HepG2 (cell line): ENCODE measurements around the gene VAMP5. TPM values are rescaled to one million over a fixed set of nuclear protein-coding genes. Genes with fewer than 3 reads are reported as not detected.

Experiments used
- ARHGAP35 ChIP-seq: sonication (generic); formaldehyde crosslinking; IDR thresholded peaks from 2 replicates; pipeline ENCODE4 v1.9.0; 2022; ENCODE audit warnings: mild to moderate bottlenecking, inconsistent platforms, moderate library complexity, missing genetic modification reagents, borderline replicate concordance
- CBX2 ChIP-seq, 2 experiments: fragments of 200-600 bp in 1 of 2; sonication (generic); formaldehyde crosslinking in 1 of 2; IDR thresholded peaks; 2 replicates each; pipeline versions ENCODE4 v1.7.0 to v1.8.1; 2018 to 2022; ENCODE audit warnings: low read depth in 2 of 2, low read length in 1 of 2, mild to moderate bottlenecking in 1 of 2, missing genetic modification reagents in 1 of 2
- FOXK2 ChIP-seq: fragments of 450-650 bp; IDR thresholded peaks from 2 replicates; pipeline ENCODE4 v1.6.1; 2016
- HHEX ChIP-seq: IDR thresholded peaks from 2 replicates; pipeline ENCODE4 v1.6.1; 2016; ENCODE audit warnings: control low read depth
- KAT8 ChIP-seq: IDR thresholded peaks from 2 replicates; pipeline ENCODE4 v1.6.1; 2016; ENCODE audit warnings: missing genetic modification reagents, missing compliant biosample characterization
- PAWR ChIP-seq: sonication (generic); formaldehyde crosslinking; IDR thresholded peaks from 2 replicates; pipeline ENCODE4 v1.4.0; 2020; ENCODE audit warnings: missing genetic modification reagents, mild to moderate bottlenecking, borderline replicate concordance
- WIZ ChIP-seq: sonication (generic); formaldehyde crosslinking; IDR thresholded peaks from 2 replicates; pipeline ENCODE4 v1.5.1; 2020; ENCODE audit warnings: mild to moderate bottlenecking, missing genetic modification reagents
- ZNF180 ChIP-seq: sonication (generic); formaldehyde crosslinking; IDR thresholded peaks from 2 replicates; pipeline ENCODE4 v1.4.0; 2020; ENCODE audit warnings: low read depth, missing genetic modification reagents, borderline replicate concordance
- ZNF296 ChIP-seq: sonication (generic); formaldehyde crosslinking; conservative IDR thresholded peaks from 2 replicates; pipeline ENCODE4 v1.5.0; 2020; ENCODE audit warnings: mild to moderate bottlenecking, missing genetic modification reagents
- ZNF557 ChIP-seq: sonication (generic); formaldehyde crosslinking; IDR thresholded peaks from 2 replicates; pipeline ENCODE4 v1.4.0; 2020; ENCODE audit warnings: missing genetic modification reagents
- ZNF720 ChIP-seq: sonication (generic); formaldehyde crosslinking; IDR thresholded peaks from 2 replicates; pipeline ENCODE4 v1.4.0; 2020; ENCODE audit warnings: missing genetic modification reagents
- ZNF839 ChIP-seq: sonication (generic); formaldehyde crosslinking; IDR thresholded peaks from 2 replicates; pipeline ENCODE4 v1.4.0; 2020; ENCODE audit warnings: missing genetic modification reagents, mild to moderate bottlenecking, borderline replicate concordance
- ZSCAN31 ChIP-seq: sonication (generic); formaldehyde crosslinking; IDR thresholded peaks from 2 replicates; pipeline ENCODE4 v1.5.0; 2020; ENCODE audit warnings: low read depth, mild to moderate bottlenecking, missing genetic modification reagents
- ZSCAN9 ChIP-seq: IDR thresholded peaks from 2 replicates; pipeline ENCODE4 v1.6.1; 2016; ENCODE audit warnings: borderline replicate concordance
- polyA plus RNA-seq, 8 experiments: library from polyadenylated mRNA; depleted of rRNA in 3 of 8; stranded (reverse) in 7 of 8; unstranded in 1 of 8; fragments of >200 nt; fragmentation: Illumina TruSeq in 4 of 8; extraction: Trizol in 4 of 8; gene quantifications; 2 replicates each; pipeline versions ENCODE4 v1.2.1 to v1.2.3, GENCODE V29; 2011 to 2016; ENCODE audit warnings: low read depth in 4 of 8, missing spikeins in 1 of 8, mixed read lengths in 1 of 8; ENCODE audit not compliant: insufficient read depth in 1 of 8
- total RNA-seq, 5 experiments: library from RNA; depleted of rRNA; stranded (reverse); fragments of >200 nt; fragmentation: Illumina TruSeq; extraction: Trizol; gene quantifications; 2 replicates each; pipeline ENCODE4 v1.2.3, GENCODE V29; 2016; ENCODE audit warnings: low read depth in 1 of 5
- TF ChIP-seq, protein P1 (sequence below): fragments of 450-650 bp; IDR thresholded peaks from 2 replicates; pipeline ENCODE4 v1.6.1; 2017; ENCODE audit warnings: mild to moderate bottlenecking
- TF ChIP-seq, protein P2 (sequence below): sonication (generic); formaldehyde crosslinking; IDR thresholded peaks from 2 replicates; pipeline ENCODE4 v1.9.0; 2021; ENCODE audit warnings: missing genetic modification reagents, mild to moderate bottlenecking, borderline replicate concordance
- TF ChIP-seq, protein P3 (sequence below): sonication (generic); formaldehyde crosslinking; IDR thresholded peaks from 2 replicates; pipeline ENCODE4 v1.8.0; 2022; ENCODE audit warnings: mild to moderate bottlenecking, missing genetic modification reagents, moderate library complexity
- TF ChIP-seq, protein P4 (sequence below): IDR thresholded peaks from 2 replicates; pipeline ENCODE4 v1.6.1; 2016; ENCODE audit warnings: missing genetic modification reagents, missing compliant biosample characterization
- TF ChIP-seq, protein P5 (sequence below): IDR thresholded peaks from 2 replicates; pipeline ENCODE4 v1.6.1; 2016; ENCODE audit warnings: missing biosample characterization, missing genetic modification reagents, low read depth
- TF ChIP-seq, protein P6 (sequence below): sonication (generic); formaldehyde crosslinking; IDR thresholded peaks from 2 replicates; pipeline ENCODE4 v1.5.0; 2020; ENCODE audit warnings: missing genetic modification reagents

VAMP5 gene
- total and polyA plus RNA-seq, 2 of the 13 experiments (the other 11 are each of a cell fraction or from before 2014, with no cell fraction given) = 7.2 to 56.7 TPM

DNA sequence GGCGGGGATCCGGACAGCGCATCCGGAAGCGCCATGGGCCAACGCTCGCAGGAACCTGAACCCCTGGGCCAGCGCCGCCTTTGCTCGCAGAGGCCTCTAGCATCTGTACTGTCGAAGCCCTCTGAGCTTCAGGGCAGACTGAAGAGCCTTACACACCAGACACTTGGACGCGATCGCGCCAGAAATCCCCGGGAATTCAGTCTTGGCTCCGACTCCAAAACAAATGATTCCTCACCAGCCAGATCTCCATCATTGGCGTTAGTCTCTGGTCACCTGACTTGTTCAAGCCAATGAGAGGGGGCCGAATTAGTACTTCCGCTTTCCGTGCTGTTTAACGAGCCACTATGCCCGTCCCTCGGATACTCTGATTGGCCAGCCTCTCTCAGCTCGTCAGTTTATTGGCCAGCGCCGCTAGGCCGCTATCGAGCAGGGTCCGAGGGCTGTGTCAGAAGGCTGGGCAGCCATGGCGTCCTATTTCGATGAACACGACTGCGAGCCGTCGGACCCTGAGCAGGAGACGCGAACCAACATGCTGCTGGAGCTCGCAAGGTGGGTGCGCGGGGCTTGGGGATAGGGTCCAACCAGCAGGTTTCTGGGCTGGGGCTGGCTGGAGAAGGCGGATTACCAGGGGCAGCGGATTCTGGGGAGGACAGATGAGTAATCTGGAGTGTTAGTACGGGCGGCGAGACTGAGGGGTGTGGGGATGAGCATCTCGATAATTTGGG, 11.2 kb downstream of the VAMP5 start, which contains the start of gene RNF181 (continued):
- TF ChIP-seq, protein P1, sequence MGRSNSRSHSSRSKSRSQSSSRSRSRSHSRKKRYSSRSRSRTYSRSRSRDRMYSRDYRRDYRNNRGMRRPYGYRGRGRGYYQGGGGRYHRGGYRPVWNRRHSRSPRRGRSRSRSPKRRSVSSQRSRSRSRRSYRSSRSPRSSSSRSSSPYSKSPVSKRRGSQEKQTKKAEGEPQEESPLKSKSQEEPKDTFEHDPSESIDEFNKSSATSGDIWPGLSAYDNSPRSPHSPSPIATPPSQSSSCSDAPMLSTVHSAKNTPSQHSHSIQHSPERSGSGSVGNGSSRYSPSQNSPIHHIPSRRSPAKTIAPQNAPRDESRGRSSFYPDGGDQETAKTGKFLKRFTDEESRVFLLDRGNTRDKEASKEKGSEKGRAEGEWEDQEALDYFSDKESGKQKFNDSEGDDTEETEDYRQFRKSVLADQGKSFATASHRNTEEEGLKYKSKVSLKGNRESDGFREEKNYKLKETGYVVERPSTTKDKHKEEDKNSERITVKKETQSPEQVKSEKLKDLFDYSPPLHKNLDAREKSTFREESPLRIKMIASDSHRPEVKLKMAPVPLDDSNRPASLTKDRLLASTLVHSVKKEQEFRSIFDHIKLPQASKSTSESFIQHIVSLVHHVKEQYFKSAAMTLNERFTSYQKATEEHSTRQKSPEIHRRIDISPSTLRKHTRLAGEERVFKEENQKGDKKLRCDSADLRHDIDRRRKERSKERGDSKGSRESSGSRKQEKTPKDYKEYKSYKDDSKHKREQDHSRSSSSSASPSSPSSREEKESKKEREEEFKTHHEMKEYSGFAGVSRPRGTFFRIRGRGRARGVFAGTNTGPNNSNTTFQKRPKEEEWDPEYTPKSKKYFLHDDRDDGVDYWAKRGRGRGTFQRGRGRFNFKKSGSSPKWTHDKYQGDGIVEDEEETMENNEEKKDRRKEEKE = no peak
- TF ChIP-seq WIZ (0 out of 2 replicates have a peak, but pooled peaks have one; percentile 64), ARHGAP35 (peak; percentile 75), ZSCAN9 (CRISPR knock-in tag) (peak; percentile 55; the same call in 1 of the 2 replicates), ZNF557 (CRISPR knock-in tag) (peak; percentile 60; the same call in 1 of the 2 replicates), ZSCAN31 (CRISPR knock-in tag) (peak; percentile 83; the same call in 1 of the 2 replicates), FOXK2 (no peak), PAWR (CRISPR knock-in tag) (no peak), ZNF839 (CRISPR knock-in tag) (0 out of 2 replicates have a peak, but pooled peaks have one; percentile 22), ZNF180 (CRISPR knock-in tag) (0 out of 2 replicates have a peak, but pooled peaks have one; percentile 66), CBX2 (IDR thresholded peaks at IDR 0.05; ENCODE audit: low read depth, low read length) (no peak), CBX2 (CRISPR knock-in tag; IDR thresholded peaks at IDR 0.05; ENCODE audit: low read depth) (no peak), ZNF720 (CRISPR knock-in tag) (no peak), KAT8 (CRISPR knock-in tag) (peak; percentile 94), ZNF296 (CRISPR knock-in tag) (peak; percentile 84; the same call in 1 of the 2 replicates), HHEX (no peak)
- TF ChIP-seq, protein P2, sequence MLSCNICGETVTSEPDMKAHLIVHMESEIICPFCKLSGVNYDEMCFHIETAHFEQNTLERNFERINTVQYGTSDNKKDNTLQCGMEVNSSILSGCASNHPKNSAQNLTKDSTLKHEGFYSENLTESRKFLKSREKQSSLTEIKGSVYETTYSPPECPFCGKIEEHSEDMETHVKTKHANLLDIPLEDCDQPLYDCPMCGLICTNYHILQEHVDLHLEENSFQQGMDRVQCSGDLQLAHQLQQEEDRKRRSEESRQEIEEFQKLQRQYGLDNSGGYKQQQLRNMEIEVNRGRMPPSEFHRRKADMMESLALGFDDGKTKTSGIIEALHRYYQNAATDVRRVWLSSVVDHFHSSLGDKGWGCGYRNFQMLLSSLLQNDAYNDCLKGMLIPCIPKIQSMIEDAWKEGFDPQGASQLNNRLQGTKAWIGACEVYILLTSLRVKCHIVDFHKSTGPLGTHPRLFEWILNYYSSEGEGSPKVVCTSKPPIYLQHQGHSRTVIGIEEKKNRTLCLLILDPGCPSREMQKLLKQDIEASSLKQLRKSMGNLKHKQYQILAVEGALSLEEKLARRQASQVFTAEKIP = no peak
- TF ChIP-seq, protein P3, sequence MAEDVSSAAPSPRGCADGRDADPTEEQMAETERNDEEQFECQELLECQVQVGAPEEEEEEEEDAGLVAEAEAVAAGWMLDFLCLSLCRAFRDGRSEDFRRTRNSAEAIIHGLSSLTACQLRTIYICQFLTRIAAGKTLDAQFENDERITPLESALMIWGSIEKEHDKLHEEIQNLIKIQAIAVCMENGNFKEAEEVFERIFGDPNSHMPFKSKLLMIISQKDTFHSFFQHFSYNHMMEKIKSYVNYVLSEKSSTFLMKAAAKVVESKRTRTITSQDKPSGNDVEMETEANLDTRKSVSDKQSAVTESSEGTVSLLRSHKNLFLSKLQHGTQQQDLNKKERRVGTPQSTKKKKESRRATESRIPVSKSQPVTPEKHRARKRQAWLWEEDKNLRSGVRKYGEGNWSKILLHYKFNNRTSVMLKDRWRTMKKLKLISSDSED = no peak
- TF ChIP-seq, protein P4, sequence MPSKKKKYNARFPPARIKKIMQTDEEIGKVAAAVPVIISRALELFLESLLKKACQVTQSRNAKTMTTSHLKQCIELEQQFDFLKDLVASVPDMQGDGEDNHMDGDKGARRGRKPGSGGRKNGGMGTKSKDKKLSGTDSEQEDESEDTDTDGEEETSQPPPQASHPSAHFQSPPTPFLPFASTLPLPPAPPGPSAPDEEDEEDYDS (CRISPR knock-in tag) = peak; percentile 88
- TF ChIP-seq, protein P5, sequence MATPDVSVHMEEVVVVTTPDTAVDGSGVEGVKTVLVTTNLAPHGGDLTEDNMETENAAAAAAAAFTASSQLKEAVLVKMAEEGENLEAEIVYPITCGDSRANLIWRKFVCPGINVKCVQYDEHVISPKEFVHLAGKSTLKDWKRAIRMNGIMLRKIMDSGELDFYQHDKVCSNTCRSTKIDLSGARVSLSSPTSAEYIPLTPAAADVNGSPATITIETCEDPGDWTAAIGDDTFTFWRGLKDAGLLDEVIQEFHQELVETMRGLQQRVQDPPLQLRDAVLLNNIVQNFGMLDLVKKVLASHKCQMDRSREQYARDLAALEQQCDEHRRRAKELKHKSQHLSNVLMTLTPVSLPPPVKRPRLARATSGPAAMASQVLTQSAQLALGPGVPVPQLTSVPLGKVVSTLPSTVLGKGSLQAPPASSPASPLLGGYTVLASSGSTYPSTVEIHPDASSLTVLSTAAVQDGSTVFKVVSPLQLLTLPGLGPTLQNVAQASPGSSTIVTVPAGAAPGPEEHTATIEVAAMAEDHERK (CRISPR knock-in tag) = no peak
- TF ChIP-seq, protein P6, sequence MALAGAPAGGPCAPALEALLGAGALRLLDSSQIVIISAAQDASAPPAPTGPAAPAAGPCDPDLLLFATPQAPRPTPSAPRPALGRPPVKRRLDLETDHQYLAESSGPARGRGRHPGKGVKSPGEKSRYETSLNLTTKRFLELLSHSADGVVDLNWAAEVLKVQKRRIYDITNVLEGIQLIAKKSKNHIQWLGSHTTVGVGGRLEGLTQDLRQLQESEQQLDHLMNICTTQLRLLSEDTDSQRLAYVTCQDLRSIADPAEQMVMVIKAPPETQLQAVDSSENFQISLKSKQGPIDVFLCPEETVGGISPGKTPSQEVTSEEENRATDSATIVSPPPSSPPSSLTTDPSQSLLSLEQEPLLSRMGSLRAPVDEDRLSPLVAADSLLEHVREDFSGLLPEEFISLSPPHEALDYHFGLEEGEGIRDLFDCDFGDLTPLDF (CRISPR knock-in tag) = 0 out of 2 replicates have a peak, but pooled peaks have one; percentile 68
